Activated CD4-positive, alpha-beta T cell treated with anti-CD3 and anti-CD28 coated beads for 4 hours (primary cell): Measurements from ENCODE around the gene PDZK1.
"Not testable (repeated sequence)": the region's sequence is repeated elsewhere in the genome, so short reads cannot be mapped to it uniquely, and the experiment has no call there.

Experiments
- DNase-seq, 2 donors: peaks; one replicate each; pipeline ENCODE4 v3.0.0-alpha.2; 2020

The PDZK1 gene

GRCh38 chr1:145643990-145644389, 63.2 kb downstream of the PDZK1 start:
- not testable (repeated sequence) for DNase-seq

- DNase-seq, result not testable (repeated sequence)
Observed at GRCh38 chr1:145641886-145642285, 65.3 kb downstream of the PDZK1 start.

GRCh38 chr1:145636237-145636636, 70.9 kb downstream of the PDZK1 start:
- DNase-seq, result not testable (repeated sequence)

- not testable (repeated sequence) for DNase-seq
Observed at GRCh38 chr1:145622177-145622576, 85.0 kb downstream of the PDZK1 start.
